GM12878 (cell line): Measurements from ENCODE around the gene STEAP3. TPM values are rescaled to one million over a fixed set of nuclear protein-coding genes. Genes with fewer than 3 reads are reported as not detected.

ENCODE experiments used
- ATAC-seq: fragments of 200-7000 bp; cut with Tn5 transposase; 3 replicates; pipeline ENCODE4 v1.9.1; 2020; ENCODE audit warnings: mild to moderate bottlenecking, moderate library complexity
- BruUV-seq: library from RNA; stranded (reverse); fragments of 400-500 nt; replicated peaks from 2 replicates; lab custom pipeline; 2021; lab: Mats Ljungman, UMichigan
- CTCF ChIA-PET: fragments of 300-600 bp; sonication (Branson Sonifier 250); formaldehyde crosslinking; extraction: SDS; loops from one replicate; lab custom pipeline; 2021; ENCODE audit warnings: inconsistent platforms; lab: Yijun Ruan, JAX
- POLR2A ChIA-PET: fragments of 350-600 bp; formaldehyde crosslinking; extraction: SDS; loops from one replicate; lab custom pipeline; 2021; ENCODE audit warnings: inconsistent platforms; lab: Charles Lee
- RAD21 ChIA-PET: fragments of 300-600 bp; sonication (Branson Sonifier 250); formaldehyde crosslinking; loops from one replicate; lab custom pipeline; 2023; ENCODE audit warnings: antibody characterized with exemption; ENCODE audit not compliant: unreplicated experiment; lab: Charles Lee
- SMC1A ChIA-PET: fragments of 300-600 bp; sonication (Branson Sonifier 250); formaldehyde crosslinking; loops from one replicate; lab custom pipeline; 2023; ENCODE audit not compliant: unreplicated experiment, uncharacterized antibody; lab: Charles Lee
- DNase-seq: peaks from one replicate; pipeline ENCODE4 v3.0.0-alpha.2; 2011; ENCODE audit warnings: low read depth, low spot score
- FAIRE-seq: peaks from 3 replicates; lab custom pipeline; 2011; peaks lifted over from hg19 to GRCh38; lab: Jason Lieb, UNC
- H2AFZ ChIP-seq: 2 replicates; pipeline ENCODE4 v1.6.0; 2011; ENCODE audit warnings: low read depth, low read length, control low read depth; ENCODE audit not compliant: control insufficient read depth
- H3K27ac ChIP-seq: 2 replicates; pipeline ENCODE4 v1.5.1; 2011; ENCODE audit warnings: control low read depth; ENCODE audit not compliant: control insufficient read depth, insufficient read depth
- H3K27me3 ChIP-seq, 2 experiments: replicated peaks in 1 of 2; 2 replicates each; pipeline versions ENCODE4 v1.6.0 to v1.6.1; 2011; ENCODE audit warnings: low read length in 1 of 2; ENCODE audit not compliant: control insufficient read depth in 2 of 2, insufficient read depth in 2 of 2
- H3K36me3 ChIP-seq, 2 experiments: 2 replicates each; pipeline ENCODE4 v1.5.1; 2011; ENCODE audit warnings: low read length in 1 of 2; ENCODE audit not compliant: control insufficient read depth in 2 of 2, insufficient read depth in 2 of 2
- H3K4me1 ChIP-seq: 2 replicates; pipeline ENCODE4 v1.6.1; 2011; ENCODE audit warnings: mild to moderate bottlenecking, low read length, moderate library complexity, mixed read lengths; ENCODE audit not compliant: control insufficient read depth, insufficient read depth
- H3K4me2 ChIP-seq: 2 replicates; pipeline ENCODE4 v1.6.0; 2011; ENCODE audit warnings: control low read depth; ENCODE audit not compliant: control insufficient read depth, insufficient read depth
- H3K4me3 ChIP-seq: fragments of 200-600 bp; sonication (generic); 2 replicates; pipeline ENCODE4 v1.5.1; 2016
- H3K79me2 ChIP-seq: 2 replicates; pipeline ENCODE4 v1.6.0; 2011; ENCODE audit warnings: low read length; ENCODE audit not compliant: control insufficient read depth, insufficient read depth
- H3K9ac ChIP-seq: 2 replicates; pipeline ENCODE4 v1.8.0; 2011; ENCODE audit warnings: low read length, control low read depth, mixed read lengths; ENCODE audit not compliant: control insufficient read depth, insufficient read depth
- H3K9me3 ChIP-seq: replicated peaks from 3 replicates; pipeline ENCODE4 v1.5.1; 2011; ENCODE audit warnings: mild to moderate bottlenecking, low read length; ENCODE audit not compliant: control insufficient read depth, insufficient read depth
- H4K20me1 ChIP-seq: 2 replicates; pipeline ENCODE4 v1.6.0; 2011; ENCODE audit not compliant: control insufficient read depth, insufficient read depth
- CHD2 ChIP-seq: IDR thresholded peaks from 2 replicates; pipeline ENCODE4 v1.6.1; 2011; ENCODE audit warnings: low read depth, low read length, improper control_type of control experiment, borderline replicate concordance
- EED ChIP-seq: sonication (generic); IDR thresholded peaks from 2 replicates; pipeline ENCODE4 v1.6.1; 2016; ENCODE audit warnings: antibody characterized with exemption, low read depth
- ESRRA ChIP-seq: IDR thresholded peaks from 2 replicates; pipeline ENCODE4 v1.6.1; 2012; ENCODE audit warnings: mild to moderate bottlenecking, low read length, improper control_type of control experiment
- FOS ChIP-seq: IDR thresholded peaks from 3 replicates; pipeline ENCODE4 v1.6.1; 2011; ENCODE audit warnings: borderline replicate concordance; ENCODE audit not compliant: insufficient read length; ENCODE audit errors: extremely low read depth
- FOXK2 ChIP-seq: fragments of 450-650 bp; IDR thresholded peaks from 2 replicates; pipeline ENCODE4 v1.6.1; 2017; ENCODE audit warnings: mild to moderate bottlenecking, moderate library complexity
- MTA3 ChIP-seq: IDR thresholded peaks from 2 replicates; pipeline ENCODE4 v1.6.1; 2012; ENCODE audit warnings: low read length, inconsistent platforms, borderline replicate concordance
- NFXL1 ChIP-seq: fragments of 450-650 bp; IDR thresholded peaks from 2 replicates; pipeline ENCODE4 v1.6.1; 2017; ENCODE audit warnings: antibody characterized with exemption, mild to moderate bottlenecking, borderline replicate concordance
- PAX8 ChIP-seq: fragments of 450-650 bp; IDR thresholded peaks from 2 replicates; pipeline ENCODE4 v1.6.1; 2017; ENCODE audit warnings: mild to moderate bottlenecking, moderate library complexity
- PML ChIP-seq: IDR thresholded peaks from 2 replicates; pipeline ENCODE4 v1.6.1; 2012; ENCODE audit warnings: low read length, inconsistent platforms
- RB1 ChIP-seq: fragments of 450-650 bp; formaldehyde crosslinking; IDR thresholded peaks from 2 replicates; pipeline ENCODE4 v1.6.1; 2017; ENCODE audit warnings: mild to moderate bottlenecking, borderline replicate concordance
- SIN3A ChIP-seq: IDR thresholded peaks from 2 replicates; pipeline ENCODE4 v1.6.1; 2012; ENCODE audit warnings: low read depth, low read length, improper control_type of control experiment
- SMAD5 ChIP-seq: IDR thresholded peaks from 2 replicates; pipeline ENCODE4 v1.6.1; 2016; ENCODE audit warnings: antibody characterized with exemption, low read depth
- ZNF687 ChIP-seq: fragments of 450-650 bp; IDR thresholded peaks from 2 replicates; pipeline ENCODE4 v1.6.1; 2017; ENCODE audit warnings: mild to moderate bottlenecking, moderate library complexity
- WGBS: methylation state at CpG from one replicate; pipeline ENCODE4 v1.1.6; 2016; ENCODE audit warnings: low lambda C conversion rate; ENCODE audit not compliant: insufficient replicate concordance, insufficient coverage; ENCODE audit errors: missing lambda C conversion rate; 5-methylcytosine and 5-hydroxymethylcytosine counted together
- in situ Hi-C: fragments of 300-500 bp; cut with MboI; formaldehyde crosslinking; loops from 9 replicates; pipeline ENCODE4 v1.14.3; 2018; ENCODE audit warnings: mixed read lengths
- intact Hi-C: fragments of 100-400 bp; cut with micrococcal nuclease; formaldehyde crosslinking; loops from one replicate; pipeline ENCODE4 v1.14.2; 2022; ENCODE audit not compliant: unreplicated experiment
- polyA plus RNA-seq, 11 experiments: library from polyadenylated mRNA; depleted of rRNA in 4 of 11; unstranded in 6 of 11; stranded (reverse) in 5 of 11; fragments of >200 nt; fragmentation: Nextera tagmentation in 4 of 11; fragmentation: Illumina TruSeq in 1 of 11; extraction: Ambion mirVana in 4 of 11; extraction: Trizol in 1 of 11; gene quantifications; 1 replicate in 1 of 11; 2 replicates in 10 of 11; pipeline versions ENCODE4 v1.2.1 to v1.2.3, GENCODE V29; 2011 to 2016; ENCODE audit warnings: inconsistent platforms in 2 of 11, missing spikeins in 2 of 11, low read depth in 1 of 11
- total RNA-seq, 4 experiments: library from RNA; depleted of rRNA in 3 of 4; stranded (reverse); fragments of >200 nt in 3 of 4; fragmentation: Illumina TruSeq in 1 of 4; extraction: Trizol in 1 of 4; gene quantifications; 2 replicates each; pipeline versions ENCODE4 v1.2.1 to v1.2.3, GENCODE V29; 2013 to 2021
- TF ChIP-seq, protein P1 (sequence below): fragments of 450-650 bp; IDR thresholded peaks from 2 replicates; pipeline ENCODE4 v1.6.1; 2017; ENCODE audit warnings: antibody characterized with exemption, mild to moderate bottlenecking, moderate library complexity
- TF ChIP-seq, protein P2 (sequence below): fragments of 150-350 bp; IDR thresholded peaks from 2 replicates; pipeline ENCODE4 v1.6.1; 2014; ENCODE audit warnings: mild to moderate bottlenecking, low read depth, low read length

The STEAP3 gene
- total and polyA plus RNA-seq, 10 of the 15 experiments (the other 5 are each of a cell fraction or from before 2014, with no cell fraction given): 0.42 to 8.3 (median 4.8) TPM

DNA sequence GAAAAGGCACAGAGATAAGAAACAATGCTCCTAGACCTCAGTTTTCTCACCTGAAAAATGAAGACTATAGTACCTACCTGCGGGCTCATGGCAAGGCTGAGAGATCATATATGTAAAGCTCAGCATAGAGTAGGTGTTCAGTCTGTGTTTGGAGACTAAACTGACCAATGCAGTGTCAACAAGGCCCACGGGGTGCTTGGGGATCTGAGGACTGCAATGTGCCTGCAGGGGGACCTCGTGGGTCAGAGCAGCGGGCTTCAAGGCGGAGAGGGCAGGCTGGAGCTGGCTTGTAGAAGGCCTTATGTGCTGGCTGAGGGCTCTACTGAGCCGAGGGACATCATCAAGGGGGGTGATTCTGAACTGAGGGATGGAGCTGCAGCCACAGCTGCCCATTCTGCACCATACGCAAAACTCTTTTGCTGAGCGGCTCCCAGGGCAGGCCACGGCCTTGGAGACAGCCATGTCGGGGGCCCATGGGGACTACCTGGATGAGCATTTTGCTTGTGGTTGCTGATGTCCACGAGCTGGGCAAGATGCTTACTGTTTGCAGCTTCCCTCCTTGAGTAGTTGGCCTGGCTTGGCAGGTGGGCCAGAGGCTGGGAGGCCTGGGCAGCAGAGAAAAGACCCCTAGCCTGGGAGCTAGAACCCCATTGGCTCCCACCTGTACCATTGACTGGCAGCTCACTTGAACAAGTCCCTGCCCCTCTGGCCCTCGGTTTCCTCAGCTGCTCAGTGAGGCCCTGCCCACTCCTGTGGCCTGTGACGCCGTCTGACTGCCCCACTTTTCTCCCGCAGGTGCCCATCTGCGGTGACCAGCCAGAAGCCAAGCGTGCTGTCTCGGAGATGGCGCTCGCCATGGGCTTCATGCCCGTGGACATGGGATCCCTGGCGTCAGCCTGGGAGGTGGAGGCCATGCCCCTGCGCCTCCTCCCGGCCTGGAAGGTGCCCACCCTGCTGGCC is 23.5 kb downstream of the STEAP3 start (continued):
- no peak for TF ChIP-seq RB1
- TF ChIP-seq FOXK2: no peak
- TF ChIP-seq, protein P1, sequence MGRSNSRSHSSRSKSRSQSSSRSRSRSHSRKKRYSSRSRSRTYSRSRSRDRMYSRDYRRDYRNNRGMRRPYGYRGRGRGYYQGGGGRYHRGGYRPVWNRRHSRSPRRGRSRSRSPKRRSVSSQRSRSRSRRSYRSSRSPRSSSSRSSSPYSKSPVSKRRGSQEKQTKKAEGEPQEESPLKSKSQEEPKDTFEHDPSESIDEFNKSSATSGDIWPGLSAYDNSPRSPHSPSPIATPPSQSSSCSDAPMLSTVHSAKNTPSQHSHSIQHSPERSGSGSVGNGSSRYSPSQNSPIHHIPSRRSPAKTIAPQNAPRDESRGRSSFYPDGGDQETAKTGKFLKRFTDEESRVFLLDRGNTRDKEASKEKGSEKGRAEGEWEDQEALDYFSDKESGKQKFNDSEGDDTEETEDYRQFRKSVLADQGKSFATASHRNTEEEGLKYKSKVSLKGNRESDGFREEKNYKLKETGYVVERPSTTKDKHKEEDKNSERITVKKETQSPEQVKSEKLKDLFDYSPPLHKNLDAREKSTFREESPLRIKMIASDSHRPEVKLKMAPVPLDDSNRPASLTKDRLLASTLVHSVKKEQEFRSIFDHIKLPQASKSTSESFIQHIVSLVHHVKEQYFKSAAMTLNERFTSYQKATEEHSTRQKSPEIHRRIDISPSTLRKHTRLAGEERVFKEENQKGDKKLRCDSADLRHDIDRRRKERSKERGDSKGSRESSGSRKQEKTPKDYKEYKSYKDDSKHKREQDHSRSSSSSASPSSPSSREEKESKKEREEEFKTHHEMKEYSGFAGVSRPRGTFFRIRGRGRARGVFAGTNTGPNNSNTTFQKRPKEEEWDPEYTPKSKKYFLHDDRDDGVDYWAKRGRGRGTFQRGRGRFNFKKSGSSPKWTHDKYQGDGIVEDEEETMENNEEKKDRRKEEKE: no peak
- no peak for TF ChIP-seq SMAD5

GRCh38 chr2:119247844-119248271 is 24.2 kb downstream of the STEAP3 start:
- Histone ChIP-seq H3K27me3 (no peaks in the 10 kb centered on the region), H3K27ac (no peak overlapping the region)
- in situ Hi-C loops: no loop called here
- ChIA-PET CTCF (no interaction called here), POLR2A (no interaction called here)
- no peak for TF ChIP-seq ESRRA
- TF ChIP-seq MTA3: no peak
- no peak for TF ChIP-seq CHD2
- TF ChIP-seq, protein P2, sequence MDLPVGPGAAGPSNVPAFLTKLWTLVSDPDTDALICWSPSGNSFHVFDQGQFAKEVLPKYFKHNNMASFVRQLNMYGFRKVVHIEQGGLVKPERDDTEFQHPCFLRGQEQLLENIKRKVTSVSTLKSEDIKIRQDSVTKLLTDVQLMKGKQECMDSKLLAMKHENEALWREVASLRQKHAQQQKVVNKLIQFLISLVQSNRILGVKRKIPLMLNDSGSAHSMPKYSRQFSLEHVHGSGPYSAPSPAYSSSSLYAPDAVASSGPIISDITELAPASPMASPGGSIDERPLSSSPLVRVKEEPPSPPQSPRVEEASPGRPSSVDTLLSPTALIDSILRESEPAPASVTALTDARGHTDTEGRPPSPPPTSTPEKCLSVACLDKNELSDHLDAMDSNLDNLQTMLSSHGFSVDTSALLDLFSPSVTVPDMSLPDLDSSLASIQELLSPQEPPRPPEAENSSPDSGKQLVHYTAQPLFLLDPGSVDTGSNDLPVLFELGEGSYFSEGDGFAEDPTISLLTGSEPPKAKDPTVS: no peak
- TF ChIP-seq PML: no peak
- no peak for TF ChIP-seq FOS
- no peak for TF ChIP-seq SIN3A
- TF ChIP-seq ZNF687: no peak
- TF ChIP-seq NFXL1: no peak
- TF ChIP-seq EED: no peak
- TF ChIP-seq PAX8: no peak
- TF ChIP-seq, all 136 proteins: peak for 0
- Histone ChIP-seq H3K4me3 (no peak overlapping the region), H3K9ac (no peak overlapping the region), H3K36me3 (no peaks in the 10 kb centered on the region; a peak in 2 of 4 replicates), H3K79me2 (no peaks in the 10 kb centered on the region), H3K4me1 (no peaks in the 10 kb centered on the region), H3K4me2 (no peak overlapping the region), H4K20me1 (no peaks in the 10 kb centered on the region), H2AFZ (no peak overlapping the region), H3K9me3 (no peaks in the 10 kb centered on the region)
- no peak for FAIRE-seq
- WGBS: 92% methylated on average over 29 of the region's 29 CpGs
- no TSS peak for BruUV-seq
- intact Hi-C loops: no loop called here
- ChIA-PET SMC1A (interaction anchor here (1.3 kb wide), 1 partner anchor 15 kb away, joined by 3 read pairs; no protein-coding TSS in a partner anchor), RAD21 (no interaction called here)
- ATAC-seq: no peak
- no peak for DNase-seq
